BLaER1 treated with 17β-estradiol and CSF1 and Interleukin-3, amounts not matched to agents 10 nM and 100 nM (cell line): ENCODE measurements around the gene ZNF804A.

Experiments used
- H3K27ac ChIP-seq, 11 experiments: shearing (Covaris generic); formaldehyde crosslinking; 2 replicates each; pipeline ENCODE4 v1.8.1; 2022
- H3K27me3 ChIP-seq, 11 experiments: shearing (Covaris generic); formaldehyde crosslinking; 2 replicates each; pipeline ENCODE4 v1.8.1; 2022
- H3K36me3 ChIP-seq, 11 experiments: shearing (Covaris generic); formaldehyde crosslinking; 2 replicates each; pipeline ENCODE4 v1.8.1; 2022
- H3K4me1 ChIP-seq, 10 experiments: shearing (Covaris generic); formaldehyde crosslinking; 2 replicates each; pipeline ENCODE4 v1.8.1; 2022
- H3K4me2 ChIP-seq, 11 experiments: shearing (Covaris generic); formaldehyde crosslinking; 2 replicates each; pipeline ENCODE4 v1.8.1; 2022
- H3K4me3 ChIP-seq, 10 experiments: shearing (Covaris generic); formaldehyde crosslinking; 2 replicates each; pipeline ENCODE4 v1.8.1; 2022
- H3K9ac ChIP-seq, 11 experiments: shearing (Covaris generic); formaldehyde crosslinking; 2 replicates each; pipeline ENCODE4 v1.8.1; 2022
- H3K9me3 ChIP-seq, 11 experiments: shearing (Covaris generic); formaldehyde crosslinking; replicated peaks in 1 of 11; 2 replicates each; pipeline ENCODE4 v1.8.1; 2022
- H4K20me1 ChIP-seq, 11 experiments: shearing (Covaris generic); formaldehyde crosslinking; 2 replicates each; pipeline ENCODE4 v1.8.1; 2022
- Cebpa-rat ChIP-seq, 11 experiments: shearing (Covaris generic); IDR thresholded peaks; 2 replicates each; pipeline ENCODE4 v1.8.1; 2022

ZNF804A gene

DNA sequence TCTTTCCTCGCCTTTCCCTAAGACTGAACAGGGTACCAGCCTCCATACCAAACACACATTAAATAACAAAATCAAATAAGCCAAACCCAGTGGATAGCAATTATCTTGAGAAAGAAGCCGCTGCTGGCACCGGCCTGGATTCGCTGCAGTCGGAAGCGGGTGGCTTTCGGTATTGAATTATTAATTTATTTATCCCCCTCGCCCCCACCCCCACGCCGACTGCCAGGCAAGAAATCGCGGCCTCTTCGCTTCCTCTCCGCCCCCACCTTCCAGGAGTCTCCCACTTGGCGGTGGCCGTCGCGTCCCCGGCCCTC, 370 bp upstream of the ZNF804A start:
- no peak overlapping the region for H3K4me2 ChIP-seq
- H3K27me3 ChIP-seq: no peaks in the 10 kb centered on the region
- H3K4me1 ChIP-seq: peaks cover 0 to 27% (median 9%) of the 10 kb centered on the region in 10 experiments; a peak in 10 of 20 replicates
- H3K36me3 ChIP-seq: no peaks in the 10 kb centered on the region
- H3K4me3 ChIP-seq: no peak overlapping the region
- peak overlapping the region in 6 of 11 experiments; percentile 71 to 82 (median 80); a peak in 8 of 22 replicates for H3K27ac ChIP-seq
- no peak overlapping the region for H3K9ac ChIP-seq
- TF ChIP-seq Cebpa-rat (IDR thresholded peaks at IDR 0.05): no peak
- H3K9me3 ChIP-seq: peaks cover 9 to 24% (median 21%) of the 10 kb centered on the region in 11 experiments
- H4K20me1 ChIP-seq: no peaks in the 10 kb centered on the region

GRCh38 chr2:184599054-184599871, 934 bp downstream of the ZNF804A start:
- H3K9me3 ChIP-seq: peaks cover 9 to 24% (median 21%) of the 10 kb centered on the region in 11 experiments
- peak overlapping the region in 2 of 11 experiments; percentile 7 to 24; a peak in 4 of 22 replicates for H3K4me2 ChIP-seq
- no peak overlapping the region for H3K9ac ChIP-seq
- H3K36me3 ChIP-seq: no peaks in the 10 kb centered on the region
- 0 out of 22 replicates have a peak overlapping the region, but pooled peaks of 2 of the 11 experiments have one; percentile 13 to 26 for H3K27ac ChIP-seq
- no peaks in the 10 kb centered on the region for H4K20me1 ChIP-seq
- H3K4me3 ChIP-seq: no peak overlapping the region
- H3K27me3 ChIP-seq: no peaks in the 10 kb centered on the region
- no peak for TF ChIP-seq Cebpa-rat (IDR thresholded peaks at IDR 0.05)
- H3K4me1 ChIP-seq: peaks cover 0 to 27% (median 9%) of the 10 kb centered on the region in 10 experiments; a peak in 10 of 20 replicates

GRCh38 chr2:184599872-184600222, 1.5 kb downstream of the ZNF804A start:
- peaks cover 0 to 27% (median 9%) of the 10 kb centered on the region in 10 experiments; a peak in 10 of 20 replicates for H3K4me1 ChIP-seq
- H3K27ac ChIP-seq: no peak overlapping the region
- no peaks in the 10 kb centered on the region for H3K27me3 ChIP-seq
- TF ChIP-seq Cebpa-rat (IDR thresholded peaks at IDR 0.05): no peak
- no peaks in the 10 kb centered on the region for H3K36me3 ChIP-seq
- H4K20me1 ChIP-seq: no peaks in the 10 kb centered on the region
- no peak overlapping the region for H3K9ac ChIP-seq
- peaks cover 9 to 24% (median 21%) of the 10 kb centered on the region in 11 experiments for H3K9me3 ChIP-seq
- H3K4me2 ChIP-seq: peak overlapping the region in 2 of 11 experiments; percentile 7 to 24; a peak in 2 of 22 replicates
- H3K4me3 ChIP-seq: no peak overlapping the region

GRCh38 chr2:184602734-184603133, 4.4 kb downstream of the ZNF804A start:
- Histone ChIP-seq H3K9me3 (peaks cover 12 to 30% (median 16%) of the 10 kb centered on the region in 11 experiments), H3K27me3 (no peaks in the 10 kb centered on the region), H3K4me2 (no peak overlapping the region), H3K9ac (no peak overlapping the region), H3K36me3 (no peaks in the 10 kb centered on the region), H3K4me1 (peaks cover 0 to 10% (median 0%) of the 10 kb centered on the region in 10 experiments; a peak in 4 of 20 replicates), H3K27ac (no peak overlapping the region), H3K4me3 (no peak overlapping the region), H4K20me1 (no peaks in the 10 kb centered on the region)
- TF ChIP-seq Cebpa-rat (IDR thresholded peaks at IDR 0.05): no peak

GRCh38 chr2:184610891-184611290, 12.6 kb downstream of the ZNF804A start:
- Histone ChIP-seq H3K9me3 (peaks cover 0 to 18% (median 0%) of the 10 kb centered on the region in 11 experiments; a peak in 7 of 22 replicates), H4K20me1 (no peaks in the 10 kb centered on the region), H3K4me1 (no peaks in the 10 kb centered on the region), H3K27ac (no peak overlapping the region), H3K9ac (no peak overlapping the region), H3K27me3 (no peaks in the 10 kb centered on the region), H3K4me3 (no peak overlapping the region), H3K4me2 (no peak overlapping the region), H3K36me3 (no peaks in the 10 kb centered on the region)
- TF ChIP-seq Cebpa-rat (IDR thresholded peaks at IDR 0.05): no peak

- H4K20me1 ChIP-seq: no peaks in the 10 kb centered on the region
- no peaks in the 10 kb centered on the region for H3K36me3 ChIP-seq
- no peaks in the 10 kb centered on the region for H3K27me3 ChIP-seq
- peaks cover 0 to 18% (median 0%) of the 10 kb centered on the region in 11 experiments; a peak in 6 of 22 replicates for H3K9me3 ChIP-seq
- H3K4me3 ChIP-seq: no peak overlapping the region
- no peaks in the 10 kb centered on the region for H3K4me1 ChIP-seq
- H3K9ac ChIP-seq: no peak overlapping the region
- no peak for TF ChIP-seq Cebpa-rat (IDR thresholded peaks at IDR 0.05)
- no peak overlapping the region for H3K27ac ChIP-seq
- H3K4me2 ChIP-seq: no peak overlapping the region
Observed at GRCh38 chr2:184611361-184612085, 13.2 kb downstream of the ZNF804A start.

DNA sequence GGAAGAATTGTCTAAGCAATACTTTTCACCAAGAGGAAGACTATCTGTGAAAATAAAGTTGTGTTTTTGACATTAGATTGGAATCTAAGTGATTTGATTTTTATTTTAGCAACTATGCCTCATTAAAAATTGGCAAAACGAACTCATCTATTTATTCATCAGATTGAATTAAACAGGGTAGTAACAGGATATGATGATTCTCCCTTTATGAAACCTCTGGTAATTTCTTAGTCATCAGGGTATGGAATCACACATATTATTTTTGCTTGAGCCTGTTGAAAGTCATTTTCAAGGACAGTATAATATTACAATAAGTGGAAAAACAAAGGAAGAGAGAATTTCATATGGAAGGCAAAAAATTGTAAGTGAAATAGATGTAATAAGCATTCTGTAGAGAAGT, 22.0 kb downstream of the ZNF804A start:
- Histone ChIP-seq H3K4me1 (no peaks in the 10 kb centered on the region), H4K20me1 (no peaks in the 10 kb centered on the region), H3K36me3 (no peaks in the 10 kb centered on the region), H3K4me2 (no peak overlapping the region), H3K9me3 (no peaks in the 10 kb centered on the region), H3K4me3 (no peak overlapping the region), H3K27ac (no peak overlapping the region), H3K27me3 (no peaks in the 10 kb centered on the region), H3K9ac (no peak overlapping the region)
- no peak for TF ChIP-seq Cebpa-rat (IDR thresholded peaks at IDR 0.05)

DNA sequence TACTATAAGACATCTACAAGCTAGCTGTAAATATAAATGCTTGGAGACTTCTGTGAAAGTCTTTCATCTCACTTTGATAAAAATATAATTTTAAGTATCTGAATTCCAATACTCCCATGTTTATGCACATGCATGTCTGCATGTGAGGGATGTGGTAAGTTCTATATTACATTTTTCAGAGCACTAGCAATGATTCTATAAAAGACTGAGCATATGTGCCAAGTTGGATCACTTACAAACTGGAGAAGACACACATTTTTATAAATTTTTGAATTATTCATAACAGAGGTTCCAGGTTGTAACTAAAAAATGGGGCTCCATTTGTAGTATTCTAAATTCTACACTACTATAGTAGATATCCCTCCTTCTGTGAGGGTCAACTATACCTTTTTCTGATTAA, 26.0 kb downstream of the ZNF804A start:
- H3K4me3 ChIP-seq: no peak overlapping the region
- no peak overlapping the region for H3K4me2 ChIP-seq
- H3K36me3 ChIP-seq: no peaks in the 10 kb centered on the region
- H3K27ac ChIP-seq: no peak overlapping the region
- peaks cover 0 to 5% (median 0%) of the 10 kb centered on the region in 11 experiments; a peak in 2 of 22 replicates for H3K9me3 ChIP-seq
- no peaks in the 10 kb centered on the region for H3K27me3 ChIP-seq
- H3K4me1 ChIP-seq: peaks cover 0 to 4% (median 0%) of the 10 kb centered on the region in 10 experiments; a peak in 3 of 20 replicates
- no peak for TF ChIP-seq Cebpa-rat (IDR thresholded peaks at IDR 0.05)
- H3K9ac ChIP-seq: no peak overlapping the region
- no peaks in the 10 kb centered on the region for H4K20me1 ChIP-seq

- Histone ChIP-seq H3K9me3 (peaks cover 0 to 5% (median 0%) of the 10 kb centered on the region in 11 experiments; a peak in 2 of 22 replicates), H3K4me3 (no peak overlapping the region), H3K27ac (no peak overlapping the region; a peak in 1 of 22 replicates), H3K4me1 (peaks cover 0 to 4% (median 0%) of the 10 kb centered on the region in 10 experiments; a peak in 3 of 20 replicates), H3K4me2 (peak overlapping the region in 2 of 11 experiments; percentile 9 to 31; a peak in 2 of 22 replicates), H4K20me1 (no peaks in the 10 kb centered on the region), H3K36me3 (no peaks in the 10 kb centered on the region), H3K9ac (no peak overlapping the region), H3K27me3 (no peaks in the 10 kb centered on the region)
- TF ChIP-seq Cebpa-rat (IDR thresholded peaks at IDR 0.05): peak in 2 of 11 experiments; percentile 23 to 50; a peak in 1 of 22 replicates
Observed at GRCh38 chr2:184628051-184628450, 29.7 kb downstream of the ZNF804A start.
